GM19193 (cell line): Measurements from ENCODE around the gene PAK2.

Experiments
- POLR2A ChIP-seq: IDR thresholded peaks from 4 replicates; pipeline ENCODE4 v1.6.1; 2011; ENCODE audit not compliant: insufficient read depth, insufficient read length; ENCODE audit errors: extremely low read depth

Gene PAK2

DNA sequence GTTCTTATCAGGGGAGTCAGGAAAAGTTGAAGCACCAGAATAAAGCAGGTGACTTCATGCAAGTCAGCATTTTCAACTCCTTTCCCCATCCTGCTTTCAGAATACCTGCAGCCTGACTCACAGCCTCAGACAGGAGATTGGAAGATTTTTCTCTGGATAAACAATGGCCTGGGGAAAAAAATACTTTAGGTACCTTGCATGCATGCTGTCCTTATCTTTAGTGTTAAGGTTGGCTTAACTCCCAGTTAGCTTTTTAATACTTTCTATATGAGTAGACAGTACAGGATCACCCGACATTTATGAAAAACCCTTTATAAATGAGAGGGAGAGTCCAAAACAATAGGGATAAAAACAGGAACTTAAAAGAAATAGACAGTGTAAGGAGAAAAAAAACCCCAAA, 53.6 kb downstream of the PAK2 start:
- no peak for TF ChIP-seq POLR2A

DNA sequence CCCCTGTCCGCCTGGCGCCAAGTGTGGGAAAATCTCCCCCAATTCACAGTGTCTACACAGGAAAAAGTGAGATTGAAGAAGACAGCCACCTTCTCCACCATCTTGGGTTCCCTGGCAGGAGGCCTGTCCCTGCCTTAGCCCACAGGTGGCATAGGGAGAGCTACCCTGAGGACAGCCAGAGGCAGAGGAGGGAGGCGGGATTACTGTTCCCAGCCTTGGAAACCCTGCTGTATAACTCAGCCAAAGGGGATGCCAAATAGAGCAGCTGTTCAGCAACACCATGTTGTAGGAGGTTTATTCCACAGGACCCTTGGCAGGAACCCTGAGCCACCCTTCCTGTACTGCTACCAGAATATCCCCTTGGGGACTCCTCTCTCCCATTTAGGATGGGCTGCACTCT, 54.8 kb downstream of the PAK2 start:
- TF ChIP-seq POLR2A, result no peak

DNA sequence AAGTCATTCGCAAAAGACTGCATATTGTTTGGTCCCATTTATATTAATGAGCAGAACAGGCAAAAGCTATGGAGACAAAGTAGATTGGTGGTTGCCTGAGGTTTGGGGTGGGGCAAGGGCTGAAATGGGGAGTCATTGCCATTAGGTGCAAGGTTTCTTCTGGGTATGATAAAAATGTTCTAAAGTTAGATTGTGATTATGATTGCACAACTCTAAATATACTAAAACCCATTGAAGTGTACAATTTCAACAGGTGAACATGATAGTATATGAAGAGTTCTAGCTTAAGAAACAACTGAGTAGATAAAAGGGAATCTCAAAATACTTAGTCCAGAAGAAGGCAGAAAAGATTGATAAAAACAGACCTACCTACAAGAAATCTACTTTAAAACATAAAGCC, 56.7 kb downstream of the PAK2 start:
- no peak for TF ChIP-seq POLR2A

DNA sequence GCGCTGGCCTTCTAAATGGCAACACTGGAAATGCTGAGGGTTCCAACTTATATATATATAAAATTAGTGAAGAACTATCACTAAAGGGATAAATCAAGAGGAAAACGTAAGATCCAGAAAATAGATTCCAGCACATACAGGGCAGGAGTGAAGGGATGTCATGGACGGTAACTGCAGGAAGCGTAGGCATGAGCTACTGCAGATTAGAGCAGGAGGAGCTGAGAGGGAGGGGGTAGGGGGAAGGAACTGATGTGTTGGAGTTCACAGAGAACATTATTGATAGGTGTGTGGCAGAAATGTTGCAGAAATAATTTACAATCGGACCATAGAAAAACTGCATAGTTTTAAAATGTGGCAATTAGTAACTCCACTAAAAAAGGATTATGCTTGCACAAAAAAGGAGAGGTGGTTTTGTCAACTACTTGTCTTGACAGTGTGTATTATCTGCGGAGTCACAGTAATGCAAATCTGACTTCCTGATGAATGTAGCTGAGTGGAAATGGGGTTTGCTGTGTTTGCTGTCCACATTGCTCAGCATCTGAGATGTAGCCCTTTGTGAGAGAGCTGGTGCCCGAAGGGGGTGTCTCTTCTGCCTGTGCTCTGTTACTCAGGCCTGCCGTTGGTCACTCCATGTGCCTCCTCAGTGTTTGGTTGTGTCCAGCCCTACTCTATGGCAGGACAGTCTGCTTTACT, 61.2 kb downstream of the PAK2 start:
- TF ChIP-seq POLR2A, result no peak

DNA sequence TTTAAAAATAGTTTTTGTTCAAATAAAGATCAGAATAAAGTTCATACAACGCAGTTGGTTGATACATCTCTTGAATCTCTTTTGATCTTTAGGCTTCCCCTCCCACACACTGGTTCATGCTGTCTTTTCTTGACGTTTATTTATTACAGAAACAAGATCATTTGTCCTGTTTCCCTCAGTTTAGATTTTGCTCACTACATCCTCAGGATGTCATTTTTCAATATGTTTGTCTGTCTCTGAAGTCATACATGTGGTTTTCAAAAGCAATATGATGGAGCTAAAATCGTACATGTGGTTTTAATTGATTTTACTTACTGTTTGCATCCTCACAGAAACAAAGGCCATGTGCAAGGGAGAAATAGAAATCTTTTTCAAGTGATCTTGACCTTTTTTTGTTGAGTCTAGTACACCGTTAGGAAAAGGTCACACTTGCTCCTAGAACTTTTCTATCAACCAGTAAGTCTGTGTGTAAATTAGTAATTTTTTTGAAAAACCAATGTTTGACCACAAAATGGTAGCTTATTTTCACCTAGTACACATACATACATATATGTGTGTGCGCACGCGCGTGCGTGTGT, 64.3 kb downstream of the PAK2 start:
- TF ChIP-seq POLR2A, result no peak

DNA sequence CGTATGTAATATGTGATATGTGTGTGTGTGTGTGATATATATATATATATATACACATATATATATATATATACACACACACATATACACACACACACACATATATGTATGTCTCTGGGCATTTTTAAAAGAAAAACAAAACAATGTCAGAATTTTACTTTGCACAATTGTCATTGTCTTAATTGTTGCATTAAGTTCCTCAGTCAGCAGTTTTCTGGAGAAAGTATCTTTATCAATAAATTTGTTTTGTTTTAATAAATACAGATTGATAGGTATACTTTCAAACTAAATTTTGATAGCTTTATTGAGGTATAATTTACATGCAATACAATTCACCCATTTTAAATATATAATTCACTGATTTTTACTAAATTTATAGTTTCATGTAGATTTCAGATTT, 65.1 kb downstream of the PAK2 start:
- no peak for TF ChIP-seq POLR2A

DNA sequence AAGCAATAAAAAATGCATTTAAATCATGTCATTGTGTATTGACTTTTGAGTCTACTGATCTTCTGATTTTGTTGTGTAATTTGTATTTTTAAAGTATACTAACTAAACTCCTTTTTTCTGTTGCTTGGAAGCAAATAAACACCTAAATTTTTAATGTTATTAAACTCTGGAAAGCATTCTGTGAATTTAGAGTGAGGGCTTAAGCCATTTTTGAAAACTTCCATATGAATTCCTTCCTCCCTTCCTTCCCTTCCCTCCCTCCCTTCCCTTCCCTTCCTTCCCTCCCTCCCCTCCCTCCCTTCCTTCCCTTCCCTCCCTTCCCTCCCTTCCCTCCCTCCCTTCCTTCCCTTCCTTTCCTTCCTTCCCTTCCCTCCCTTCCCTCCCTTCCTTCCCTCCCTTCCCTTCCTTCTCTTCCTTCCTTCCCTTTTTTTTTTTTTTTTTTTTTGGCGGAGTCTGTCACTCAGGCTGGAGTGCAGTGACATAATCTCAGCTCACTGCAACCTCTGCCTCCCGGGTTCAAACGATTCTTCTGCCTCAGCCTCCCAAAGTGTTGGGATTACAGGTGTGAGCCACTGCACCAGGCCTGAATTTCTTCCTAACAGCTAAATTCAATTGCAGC, 71.4 kb downstream of the PAK2 start:
- no peak for TF ChIP-seq POLR2A

DNA sequence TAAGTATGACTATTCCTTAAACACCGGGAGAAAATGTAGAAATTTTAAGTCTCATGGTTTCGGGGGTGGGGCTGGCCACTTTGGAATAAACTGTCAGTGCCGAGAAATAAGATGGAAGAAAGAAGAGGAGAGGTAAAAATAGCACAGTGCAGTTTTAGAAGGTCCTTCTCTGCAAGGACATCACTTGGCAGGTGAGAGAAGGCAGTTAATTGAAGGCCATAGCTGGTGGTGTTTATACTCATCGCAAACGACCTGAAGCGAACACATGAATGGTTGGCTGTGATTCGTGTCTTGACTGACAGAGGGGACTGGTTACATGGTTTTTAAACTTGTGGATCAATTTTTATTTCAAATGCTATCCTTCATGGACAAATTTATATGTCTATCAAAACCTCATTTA, 73.2 kb downstream of the PAK2 start:
- no peak for TF ChIP-seq POLR2A

DNA sequence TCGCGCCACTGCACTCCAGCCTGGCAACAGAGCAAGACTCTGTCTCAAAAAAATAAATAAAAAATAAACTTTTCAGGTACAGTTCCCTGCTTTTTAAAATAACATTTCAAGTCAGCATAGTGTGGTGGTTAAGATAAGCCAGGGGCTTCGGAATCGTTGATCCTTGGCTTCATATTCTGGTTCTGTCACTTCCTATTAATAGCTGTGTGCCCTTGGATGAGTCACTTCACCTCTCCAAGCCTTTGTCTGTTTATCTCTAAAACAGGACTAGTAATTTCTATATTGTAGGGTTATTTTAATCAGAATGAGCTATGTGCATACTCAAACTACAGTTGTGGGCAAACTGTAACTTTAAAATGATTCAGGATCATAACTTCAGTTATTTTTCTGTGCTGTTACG, 74.2 kb downstream of the PAK2 start:
- TF ChIP-seq POLR2A, result no peak

DNA sequence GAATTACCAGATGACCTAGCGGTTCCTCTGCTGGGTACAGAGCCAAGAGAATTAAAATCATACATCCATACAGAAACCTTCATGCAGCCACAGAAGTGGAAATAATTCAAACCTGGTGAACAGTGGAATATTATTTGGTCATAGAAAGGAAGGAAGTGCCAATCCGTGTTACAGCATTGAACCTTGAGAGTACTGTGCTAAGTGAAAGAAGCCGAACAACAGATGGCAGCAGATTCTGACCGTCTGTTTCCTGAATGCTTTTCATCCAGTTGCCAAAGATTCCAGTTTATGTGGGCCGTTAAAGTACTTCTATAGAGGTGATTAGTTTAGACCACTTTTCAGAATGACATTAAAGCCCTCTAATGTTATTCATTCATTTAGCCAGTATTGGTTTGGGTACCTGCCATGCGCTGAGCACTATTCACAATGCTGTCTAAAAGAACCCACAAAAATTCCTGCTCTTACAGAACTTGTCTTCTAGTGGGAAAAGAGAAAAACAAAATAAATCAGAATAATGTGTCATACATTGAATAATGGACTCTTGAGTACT, 82.2 kb downstream of the PAK2 start:
- no peak for TF ChIP-seq POLR2A

DNA sequence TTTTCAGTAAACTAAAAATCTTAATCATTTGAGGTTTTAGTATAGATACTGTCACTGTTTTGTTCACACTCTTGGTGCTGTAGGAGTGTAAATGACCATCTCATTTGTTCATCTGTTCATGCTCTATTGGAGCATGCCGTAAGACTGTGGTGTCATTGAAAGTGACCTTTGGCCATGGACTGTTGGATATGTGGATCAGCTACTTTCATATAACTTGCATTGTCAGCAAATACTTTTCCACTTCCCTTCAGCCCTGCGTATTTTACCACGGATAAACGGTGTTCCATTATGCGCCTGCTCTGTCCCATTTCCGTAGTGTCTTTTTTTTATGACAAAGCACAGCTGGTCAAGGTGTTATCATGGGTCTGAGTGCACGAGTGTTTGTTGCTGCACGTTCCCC, 95.4 kb downstream of the PAK2 start:
- no peak for TF ChIP-seq POLR2A

DNA sequence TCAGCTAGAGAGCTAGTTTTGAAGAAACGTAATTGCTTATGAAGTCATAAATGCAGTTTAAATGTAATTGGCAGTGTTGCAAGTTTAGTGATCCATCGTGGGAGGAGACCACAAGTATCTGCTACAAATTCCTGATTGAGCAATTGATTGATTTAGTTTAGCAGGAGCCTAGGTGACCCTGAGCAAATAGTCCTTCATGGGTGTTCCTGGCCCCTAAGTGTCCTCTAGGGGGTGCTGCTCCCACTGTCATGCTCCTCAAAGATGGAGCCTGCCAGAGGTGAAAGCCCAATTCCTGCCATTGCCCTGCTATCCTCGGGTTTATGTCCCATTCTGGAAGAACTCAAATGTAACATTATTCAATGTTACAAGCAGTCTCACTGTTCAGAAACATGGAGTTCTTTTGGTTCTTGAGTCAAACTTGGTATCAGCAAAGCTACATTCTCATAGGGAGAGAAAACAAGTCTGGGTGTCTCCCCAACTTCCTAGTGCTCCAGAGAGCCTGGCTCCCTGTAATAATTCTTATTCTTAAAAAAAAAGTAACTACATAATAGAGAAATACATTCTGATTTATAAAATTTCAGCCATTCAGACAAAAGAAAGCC, 98.3 kb downstream of the PAK2 start:
- no peak for TF ChIP-seq POLR2A

DNA sequence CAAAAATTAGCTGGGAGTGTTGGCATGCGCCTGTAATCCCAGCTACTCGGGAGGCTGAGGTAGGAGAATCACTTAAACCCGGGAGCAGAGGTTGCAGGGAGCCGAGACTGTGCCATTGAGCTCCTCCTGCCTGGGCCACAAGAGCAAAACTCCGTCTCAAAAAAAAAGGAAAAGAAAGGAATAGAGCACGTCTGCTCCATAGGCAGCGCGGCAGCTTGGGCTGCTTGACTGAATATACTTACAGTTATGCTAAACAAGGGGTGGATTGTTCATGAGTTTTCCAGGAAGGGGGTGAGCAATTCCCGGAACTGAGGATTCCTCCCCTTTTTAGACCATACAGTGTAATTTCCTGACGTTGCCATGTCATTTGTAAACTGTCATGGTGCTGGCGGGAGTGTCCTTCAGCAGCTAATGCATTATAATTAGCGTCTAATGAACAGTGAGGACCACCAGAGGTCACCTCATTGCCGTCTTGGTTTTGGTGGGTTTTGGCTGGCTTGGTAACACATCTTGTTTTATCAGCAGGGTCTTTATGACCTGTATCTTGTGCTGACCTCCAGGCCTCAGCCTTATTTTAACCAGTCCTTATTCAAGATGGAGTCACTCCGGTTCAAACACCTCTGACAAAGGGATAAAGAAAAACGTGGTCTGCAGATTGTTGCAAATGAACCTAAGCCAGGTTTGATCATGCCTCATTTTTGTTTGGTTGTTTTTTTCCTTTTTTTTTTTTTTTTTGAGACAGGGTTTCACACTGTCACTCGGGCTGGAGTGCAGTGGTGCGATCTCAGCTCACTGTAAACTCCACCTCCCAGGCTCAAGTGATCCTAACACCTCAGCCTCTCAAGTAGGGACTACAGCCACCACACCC, 103.1 kb downstream of the PAK2 start:
- no peak for TF ChIP-seq POLR2A

DNA sequence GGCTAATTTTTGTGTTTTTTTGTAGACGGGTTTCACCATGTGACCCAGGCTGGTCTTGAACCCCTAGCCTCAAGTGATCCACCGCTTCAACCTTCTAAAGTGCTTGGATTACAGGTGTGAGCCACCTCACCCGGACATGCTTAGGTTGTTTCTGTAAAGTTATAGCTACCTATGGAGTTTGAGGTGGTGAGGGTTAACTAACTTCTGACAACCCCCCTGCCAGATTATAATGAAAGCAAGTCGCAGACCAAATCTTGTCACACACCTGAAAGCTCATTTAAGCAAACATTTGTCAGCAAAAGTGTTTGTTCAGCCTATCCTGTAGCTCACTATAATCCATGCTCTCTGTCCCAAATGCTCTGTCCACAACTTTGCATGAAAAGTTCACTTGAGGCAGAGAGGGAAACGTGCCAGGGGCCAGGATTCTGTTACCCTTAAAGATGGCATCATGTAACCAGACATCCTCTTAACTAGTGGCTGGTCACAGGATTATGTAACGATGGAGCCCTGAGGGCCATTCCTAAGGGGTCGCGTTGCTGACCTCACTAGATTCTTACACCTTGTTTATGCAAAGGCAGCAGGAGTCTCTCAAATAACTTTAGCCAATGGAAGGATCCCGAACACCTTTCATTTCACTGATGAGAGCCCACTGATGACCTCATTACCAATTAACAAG, 103.9 kb downstream of the PAK2 start:
- TF ChIP-seq POLR2A, result no peak
